Right lobe of liver (tissue), 4 donors: ENCODE measurements around the gene STX11.

Experiments used
- POLR2A ChIP-seq: fragments of 450-650 bp; IDR thresholded peaks from one replicate; pipeline ENCODE4 v1.6.1; 2017; ENCODE audit warnings: antibody characterized with exemption, mild to moderate bottlenecking
- TF ChIP-seq, protein P1 (sequence below), 4 donors: fragments of 200-600 bp in 3 of 4; fragments of 450-650 bp in 1 of 4; IDR thresholded peaks; one replicate each; pipeline versions ENCODE4 v1.5.1 to v1.8.0; 2016 to 2022; ENCODE audit warnings: antibody characterized with exemption in 4 of 4, mild to moderate bottlenecking in 2 of 4
- donor health status: DM: no; HTN: no; CAD: no.
- donor health status: DM: no; HTN: no; CAD: no.
- donor health status: DM: no; HTN: yes; CAD: no.

DNA sequence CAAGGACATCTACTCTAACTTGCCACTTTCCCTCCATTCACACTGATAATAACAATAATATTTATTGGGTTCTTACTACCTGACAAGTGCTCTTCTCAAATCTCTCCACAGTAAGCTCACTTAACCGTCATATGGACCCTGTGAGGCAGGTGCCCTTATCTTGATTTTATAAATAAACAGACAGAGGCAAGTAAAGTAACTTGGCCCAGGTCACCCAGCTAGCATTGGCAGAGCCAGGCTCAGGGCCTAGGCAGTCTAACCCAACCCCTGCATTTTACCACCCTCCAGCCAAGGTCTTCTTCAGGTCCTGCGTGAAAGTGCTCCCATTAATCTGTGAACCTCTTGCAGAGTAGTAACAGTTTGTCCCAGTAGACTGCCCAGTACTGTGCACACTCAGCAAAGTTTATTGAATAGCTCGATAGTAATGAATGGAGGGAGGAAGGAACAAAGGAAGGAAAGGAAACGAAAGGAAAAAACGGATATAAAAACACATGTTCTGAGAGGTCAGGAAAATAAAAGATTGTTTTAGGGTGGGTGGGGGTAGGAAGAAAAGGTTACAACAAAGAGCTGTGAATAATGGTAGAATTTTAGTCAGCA, 17.0 kb upstream of the STX11 start:
- TF ChIP-seq, protein P1, sequence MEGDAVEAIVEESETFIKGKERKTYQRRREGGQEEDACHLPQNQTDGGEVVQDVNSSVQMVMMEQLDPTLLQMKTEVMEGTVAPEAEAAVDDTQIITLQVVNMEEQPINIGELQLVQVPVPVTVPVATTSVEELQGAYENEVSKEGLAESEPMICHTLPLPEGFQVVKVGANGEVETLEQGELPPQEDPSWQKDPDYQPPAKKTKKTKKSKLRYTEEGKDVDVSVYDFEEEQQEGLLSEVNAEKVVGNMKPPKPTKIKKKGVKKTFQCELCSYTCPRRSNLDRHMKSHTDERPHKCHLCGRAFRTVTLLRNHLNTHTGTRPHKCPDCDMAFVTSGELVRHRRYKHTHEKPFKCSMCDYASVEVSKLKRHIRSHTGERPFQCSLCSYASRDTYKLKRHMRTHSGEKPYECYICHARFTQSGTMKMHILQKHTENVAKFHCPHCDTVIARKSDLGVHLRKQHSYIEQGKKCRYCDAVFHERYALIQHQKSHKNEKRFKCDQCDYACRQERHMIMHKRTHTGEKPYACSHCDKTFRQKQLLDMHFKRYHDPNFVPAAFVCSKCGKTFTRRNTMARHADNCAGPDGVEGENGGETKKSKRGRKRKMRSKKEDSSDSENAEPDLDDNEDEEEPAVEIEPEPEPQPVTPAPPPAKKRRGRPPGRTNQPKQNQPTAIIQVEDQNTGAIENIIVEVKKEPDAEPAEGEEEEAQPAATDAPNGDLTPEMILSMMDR (IDR thresholded peaks at IDR 0.05), result no peak
- no peak for TF ChIP-seq POLR2A
